HepG2 (cell line): ENCODE results near the gene HDHD3. TPM values are rescaled to one million over a fixed set of nuclear protein-coding genes. Genes with fewer than 3 reads are reported as not detected.

Source experiments
- ATAC-seq: fragments of 200-7000 bp; cut with Tn5 transposase; 3 replicates; pipeline ENCODE4 v1.9.1; 2020; ENCODE audit warnings: mild to moderate bottlenecking, moderate library complexity
- BruUV-seq: library from RNA; stranded (reverse); fragments of 400-500 nt; replicated peaks from 2 replicates; lab custom pipeline; 2021; lab: Mats Ljungman, UMichigan
- CTCF ChIA-PET: fragments of 300-600 bp; formaldehyde crosslinking; extraction: SDS; loops from one replicate; lab custom pipeline; 2021; ENCODE audit warnings: low total read pairs, inconsistent platforms, low intra/inter-chr PET ratio; lab: Yijun Ruan, JAX
- POLR2A ChIA-PET: fragments of 350-600 bp; sonication (Branson Sonifier 250); formaldehyde crosslinking; loops from one replicate; lab custom pipeline; 2020; ENCODE audit warnings: antibody characterized with exemption, inconsistent platforms; lab: Yijun Ruan, JAX
- DNase-seq: peaks from one replicate; pipeline ENCODE4 v3.0.0-alpha.2; 2015; ENCODE audit warnings: low spot score
- FAIRE-seq: peaks from 3 replicates; lab custom pipeline; 2011; peaks lifted over from hg19 to GRCh38; lab: Jason Lieb, UNC
- H2AFZ ChIP-seq: one replicate; pipeline ENCODE4 v1.6.1; 2011; ENCODE audit warnings: low read length, inconsistent platforms
- H3K27ac ChIP-seq: fragments of 300-600 bp; 3 replicates; pipeline ENCODE4 v1.8.0; 2011; ENCODE audit warnings: mixed run types, mild to moderate bottlenecking, mixed read lengths, low read length, inconsistent platforms; ENCODE audit not compliant: insufficient read depth; ENCODE audit errors: extremely low read length
- H3K27me3 ChIP-seq, 2 experiments: fragments of 200-600 bp in 1 of 2; 2 replicates in 1 of 2; 3 replicates in 1 of 2; pipeline versions ENCODE4 v1.6.0 to v1.8.0; 2011; ENCODE audit warnings: low read length in 2 of 2, mild to moderate bottlenecking in 2 of 2, moderate library complexity in 2 of 2, inconsistent platforms in 1 of 2; ENCODE audit not compliant: insufficient read depth in 2 of 2, control insufficient read depth in 1 of 2
- H3K36me3 ChIP-seq, 2 experiments: fragments of 200-600 bp in 1 of 2; replicated peaks in 1 of 2; 2 replicates in 1 of 2; 3 replicates in 1 of 2; pipeline versions ENCODE4 v1.5.1 to v1.8.0; 2011; ENCODE audit warnings: low read length in 2 of 2, inconsistent platforms in 1 of 2; ENCODE audit not compliant: insufficient read depth in 2 of 2, control insufficient read depth in 1 of 2
- H3K4me1 ChIP-seq: 2 replicates; pipeline ENCODE4 v1.5.1; 2012; ENCODE audit warnings: low read length, inconsistent platforms; ENCODE audit not compliant: insufficient read depth
- H3K4me2 ChIP-seq: 2 replicates; pipeline ENCODE4 v1.6.0; 2011; ENCODE audit warnings: low read depth, low read length, inconsistent platforms
- H3K4me3 ChIP-seq, 3 experiments: fragments of 200-600 bp in 1 of 3; sonication (generic), shearing (Covaris generic) in 1 of 3; replicated peaks in 1 of 3; 2 replicates each; pipeline ENCODE4 v1.5.1; 2011 to 2016; ENCODE audit warnings: low read length in 3 of 3, inconsistent platforms in 2 of 3, low read depth in 2 of 3, mild to moderate bottlenecking in 2 of 3, control low read depth in 1 of 3, mixed read lengths in 1 of 3; ENCODE audit not compliant: insufficient read depth in 1 of 3
- H3K79me2 ChIP-seq: one replicate; pipeline ENCODE4 v1.6.1; 2011; ENCODE audit warnings: low read length, inconsistent platforms; ENCODE audit not compliant: insufficient read depth
- H3K9ac ChIP-seq: 2 replicates; pipeline ENCODE4 v1.6.0; 2011; ENCODE audit warnings: mild to moderate bottlenecking, low read depth, low read length, inconsistent platforms; ENCODE audit not compliant: insufficient read depth
- H3K9me3 ChIP-seq: 2 replicates; pipeline ENCODE4 v1.5.1; 2012; ENCODE audit warnings: mild to moderate bottlenecking, low read length
- H4K20me1 ChIP-seq: 2 replicates; pipeline ENCODE4 v1.6.0; 2011; ENCODE audit warnings: inconsistent platforms, mild to moderate bottlenecking, low read length, moderate library complexity; ENCODE audit not compliant: insufficient read depth
- HMGA1 ChIP-seq: sonication (generic); formaldehyde crosslinking; conservative IDR thresholded peaks from 2 replicates; pipeline ENCODE4 v1.4.0; 2020; ENCODE audit warnings: missing genetic modification reagents
- ISX ChIP-seq: sonication (generic); formaldehyde crosslinking; conservative IDR thresholded peaks from 2 replicates; pipeline ENCODE4 v1.5.0; 2020; ENCODE audit warnings: missing genetic modification reagents
- ZBTB7A ChIP-seq: sonication (generic); formaldehyde crosslinking; IDR thresholded peaks from 2 replicates; pipeline ENCODE4 v1.8.0; 2022; ENCODE audit warnings: mild to moderate bottlenecking, missing genetic modification reagents
- ZNF589 ChIP-seq: sonication (generic); formaldehyde crosslinking; conservative IDR thresholded peaks from 2 replicates; pipeline ENCODE4 v1.8.0; 2022; ENCODE audit warnings: mild to moderate bottlenecking, moderate library complexity, missing genetic modification reagents
- WGBS: methylation state at CpG from one replicate; pipeline ENCODE4 v1.1.6; 2017; ENCODE audit warnings: low lambda C conversion rate; 5-methylcytosine and 5-hydroxymethylcytosine counted together
- in situ Hi-C: cut with HindIII; loops from 2 replicates; pipeline ENCODE4 v1.10.0; 2017; ENCODE audit warnings: low pct_unique_long_range_greater_than_20kb; ENCODE audit not compliant: extremely low pct_ligation_motif_present
- intact Hi-C: fragments of 100-400 bp; cut with micrococcal nuclease; formaldehyde crosslinking; loops from one replicate; pipeline ENCODE4 v1.10.0; 2022; ENCODE audit not compliant: unreplicated experiment
- polyA plus RNA-seq, 8 experiments: library from polyadenylated mRNA; depleted of rRNA in 3 of 8; stranded (reverse) in 7 of 8; unstranded in 1 of 8; fragments of >200 nt; fragmentation: Illumina TruSeq in 4 of 8; extraction: Trizol in 4 of 8; gene quantifications; 2 replicates each; pipeline versions ENCODE4 v1.2.1 to v1.2.3, GENCODE V29; 2011 to 2016; ENCODE audit warnings: low read depth in 4 of 8, missing spikeins in 1 of 8, mixed read lengths in 1 of 8; ENCODE audit not compliant: insufficient read depth in 1 of 8
- total RNA-seq, 5 experiments: library from RNA; depleted of rRNA; stranded (reverse); fragments of >200 nt; fragmentation: Illumina TruSeq; extraction: Trizol; gene quantifications; 2 replicates each; pipeline ENCODE4 v1.2.3, GENCODE V29; 2016; ENCODE audit warnings: low read depth in 1 of 5
- TF ChIP-seq, protein P1 (sequence below): sonication (generic); formaldehyde crosslinking; IDR thresholded peaks from 2 replicates; pipeline ENCODE4 v1.5.0; 2020; ENCODE audit warnings: missing genetic modification reagents
- TF ChIP-seq, protein P2 (sequence below): sonication (generic); formaldehyde crosslinking; conservative IDR thresholded peaks from 2 replicates; pipeline ENCODE4 v1.4.0; 2020; ENCODE audit warnings: mild to moderate bottlenecking, missing genetic modification reagents, moderate library complexity

Gene HDHD3
- total and polyA plus RNA-seq, 2 of the 13 experiments (the other 11 are each of a cell fraction or from before 2014, with no cell fraction given), result 23.1 to 38.5 TPM

DNA sequence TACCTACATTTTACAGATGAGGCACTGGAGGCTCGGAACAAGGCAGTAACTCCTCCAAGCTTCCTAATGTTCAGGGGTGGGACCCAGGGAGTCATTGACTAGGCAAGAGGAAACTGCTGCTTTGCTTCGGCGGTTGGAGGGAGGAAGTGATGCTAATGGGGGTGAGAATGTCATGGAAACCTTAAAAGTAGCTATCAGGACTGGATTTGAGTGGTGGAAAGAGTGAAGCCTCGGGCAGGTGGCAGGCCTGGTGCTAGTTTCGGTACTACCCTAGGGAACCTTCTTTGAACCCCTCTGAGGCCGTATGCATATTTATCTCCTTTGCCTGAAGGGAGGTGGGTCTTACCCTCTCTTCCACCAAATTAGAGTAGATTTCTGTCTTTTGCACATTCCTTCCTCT lies 25.8 kb downstream of the HDHD3 start:
- TF ChIP-seq, protein P1, sequence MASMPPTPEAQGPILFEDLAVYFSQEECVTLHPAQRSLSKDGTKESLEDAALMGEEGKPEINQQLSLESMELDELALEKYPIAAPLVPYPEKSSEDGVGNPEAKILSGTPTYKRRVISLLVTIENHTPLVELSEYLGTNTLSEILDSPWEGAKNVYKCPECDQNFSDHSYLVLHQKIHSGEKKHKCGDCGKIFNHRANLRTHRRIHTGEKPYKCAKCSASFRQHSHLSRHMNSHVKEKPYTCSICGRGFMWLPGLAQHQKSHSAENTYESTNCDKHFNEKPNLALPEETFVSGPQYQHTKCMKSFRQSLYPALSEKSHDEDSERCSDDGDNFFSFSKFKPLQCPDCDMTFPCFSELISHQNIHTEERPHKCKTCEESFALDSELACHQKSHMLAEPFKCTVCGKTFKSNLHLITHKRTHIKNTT (CRISPR knock-in tag), result no peak
- TF ChIP-seq, protein P2, sequence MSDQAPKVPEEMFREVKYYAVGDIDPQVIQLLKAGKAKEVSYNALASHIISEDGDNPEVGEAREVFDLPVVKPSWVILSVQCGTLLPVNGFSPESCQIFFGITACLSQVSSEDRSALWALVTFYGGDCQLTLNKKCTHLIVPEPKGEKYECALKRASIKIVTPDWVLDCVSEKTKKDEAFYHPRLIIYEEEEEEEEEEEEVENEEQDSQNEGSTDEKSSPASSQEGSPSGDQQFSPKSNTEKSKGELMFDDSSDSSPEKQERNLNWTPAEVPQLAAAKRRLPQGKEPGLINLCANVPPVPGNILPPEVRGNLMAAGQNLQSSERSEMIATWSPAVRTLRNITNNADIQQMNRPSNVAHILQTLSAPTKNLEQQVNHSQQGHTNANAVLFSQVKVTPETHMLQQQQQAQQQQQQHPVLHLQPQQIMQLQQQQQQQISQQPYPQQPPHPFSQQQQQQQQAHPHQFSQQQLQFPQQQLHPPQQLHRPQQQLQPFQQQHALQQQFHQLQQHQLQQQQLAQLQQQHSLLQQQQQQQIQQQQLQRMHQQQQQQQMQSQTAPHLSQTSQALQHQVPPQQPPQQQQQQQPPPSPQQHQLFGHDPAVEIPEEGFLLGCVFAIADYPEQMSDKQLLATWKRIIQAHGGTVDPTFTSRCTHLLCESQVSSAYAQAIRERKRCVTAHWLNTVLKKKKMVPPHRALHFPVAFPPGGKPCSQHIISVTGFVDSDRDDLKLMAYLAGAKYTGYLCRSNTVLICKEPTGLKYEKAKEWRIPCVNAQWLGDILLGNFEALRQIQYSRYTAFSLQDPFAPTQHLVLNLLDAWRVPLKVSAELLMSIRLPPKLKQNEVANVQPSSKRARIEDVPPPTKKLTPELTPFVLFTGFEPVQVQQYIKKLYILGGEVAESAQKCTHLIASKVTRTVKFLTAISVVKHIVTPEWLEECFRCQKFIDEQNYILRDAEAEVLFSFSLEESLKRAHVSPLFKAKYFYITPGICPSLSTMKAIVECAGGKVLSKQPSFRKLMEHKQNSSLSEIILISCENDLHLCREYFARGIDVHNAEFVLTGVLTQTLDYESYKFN (CRISPR knock-in tag), result no peak
- no peak for TF ChIP-seq ZBTB7A (CRISPR knock-in tag)
- TF ChIP-seq ISX (CRISPR knock-in tag), result no peak
- TF ChIP-seq HMGA1 (CRISPR knock-in tag), result no peak
- TF ChIP-seq ZNF589 (CRISPR knock-in tag), result no peak
- in situ Hi-C loops (loop anchor here (5.0 kb wide), 1 partner anchor 51 kb away; the partner anchor contains the start of gene ALAD), intact Hi-C loops (no loop called here)
- H3K9ac ChIP-seq, result no peak overlapping the region
- 50% methylated on average over 6 of the region's 6 CpGs for WGBS
- ChIA-PET CTCF (no interaction called here), POLR2A (interaction anchor here (1.1 to 2.9 kb wide), 3 partner anchors 11 to 60 kb away, joined by 4 to 14 read pairs (median 5); partner anchors contain the start of genes C9orf43, POLE3 and WDR31)
- FAIRE-seq (no peak), ATAC-seq (no peak), DNase-seq (no peak)
- BruUV-seq, result no TSS peak
- peaks cover 35% of the 10 kb centered on the region for H3K4me1 ChIP-seq
- no peaks in the 10 kb centered on the region for H3K79me2 ChIP-seq
- no peaks in the 10 kb centered on the region for H3K9me3 ChIP-seq
- H3K4me3 ChIP-seq, result no peak overlapping the region
- no peak overlapping the region for H3K27ac ChIP-seq
- H4K20me1 ChIP-seq, result no peaks in the 10 kb centered on the region
- no peak overlapping the region for H2AFZ ChIP-seq
- no peak overlapping the region for H3K4me2 ChIP-seq
- H3K27me3 ChIP-seq, result peaks cover 0 to 32% of the 10 kb centered on the region in 2 experiments; a peak in 3 of 5 replicates
- no peaks in the 10 kb centered on the region for H3K36me3 ChIP-seq
